IMR-90 (cell line): ENCODE measurements around the gene PPBP.
"Not testable (repeated sequence)": the region's sequence is repeated elsewhere in the genome, so short reads cannot be mapped to it uniquely, and the experiment has no call there.

Experiments
- CEBPB ChIP-seq: IDR thresholded peaks from 2 replicates; pipeline ENCODE4 v1.6.1; 2012; ENCODE audit warnings: low read depth, low read length, improper control_type of control experiment
- CTCF ChIP-seq: conservative IDR thresholded peaks from 2 replicates; pipeline ENCODE4 v1.5.1; 2012; ENCODE audit warnings: mild to moderate bottlenecking, low read depth, low read length, improper control_type of control experiment
- MAFK ChIP-seq: IDR thresholded peaks from 2 replicates; pipeline ENCODE4 v1.6.1; 2012; ENCODE audit warnings: low read depth, low read length, improper control_type of control experiment
- POLR2A ChIP-seq: IDR thresholded peaks from 2 replicates; pipeline ENCODE4 v1.6.1; 2012; ENCODE audit warnings: mild to moderate bottlenecking, low read depth, low read length
- RCOR1 ChIP-seq: IDR thresholded peaks from 2 replicates; pipeline ENCODE4 v1.6.1; 2012; ENCODE audit warnings: mild to moderate bottlenecking, low read length, improper control_type of control experiment; ENCODE audit not compliant: insufficient replicate concordance
- SMC3 ChIP-seq: fragments of 150-350 bp; IDR thresholded peaks from 2 replicates; pipeline ENCODE4 v1.6.1; 2016; ENCODE audit warnings: low read depth, mild to moderate bottlenecking, antibody characterized with exemption, low read length, moderate library complexity

GRCh38 chr4:73981175-73981574 is 6.8 kb downstream of the PPBP start:
- TF ChIP-seq CTCF, MAFK, RCOR1, POLR2A, CEBPB, SMC3: not testable (repeated sequence)
